Gastroesophageal sphincter (tissue), 2 donors: Measurements from ENCODE around the gene TPD52L3.

ENCODE experiments used
- POLR2A ChIP-seq, 2 donors: fragments of 450-650 bp; IDR thresholded peaks; one replicate each; pipeline ENCODE4 v1.6.1; 2017; ENCODE audit warnings: antibody characterized with exemption in 2 of 2, mild to moderate bottlenecking in 2 of 2, moderate library complexity in 1 of 2
- POLR2AphosphoS5 ChIP-seq: sonication (generic); formaldehyde crosslinking; IDR thresholded peaks from one replicate; pipeline ENCODE4 v1.6.1; 2017; ENCODE audit warnings: antibody characterized with exemption

- TF ChIP-seq POLR2AphosphoS5 (no peak), POLR2A (IDR thresholded peaks at IDR 0.05) (no peak)
These were observed 6.1 kb downstream of the TPD52L3 start for GRCh38 chr9:6334305-6334704.
